Activated CD8-positive, alpha-beta memory T cell treated with anti-CD3 and anti-CD28 coated beads for 48 hours (primary cell): Measurements from ENCODE around the gene FECH.
"Not testable (repeated sequence)": the region's sequence is repeated elsewhere in the genome, so short reads cannot be mapped to it uniquely, and the experiment has no call there.

Source experiments
- DNase-seq, 3 experiments: peaks; one replicate each; pipeline ENCODE4 v3.0.0-alpha.2; 2020; ENCODE audit warnings: low read depth in 2 of 3, low spot score in 2 of 3

FECH gene, protein sequence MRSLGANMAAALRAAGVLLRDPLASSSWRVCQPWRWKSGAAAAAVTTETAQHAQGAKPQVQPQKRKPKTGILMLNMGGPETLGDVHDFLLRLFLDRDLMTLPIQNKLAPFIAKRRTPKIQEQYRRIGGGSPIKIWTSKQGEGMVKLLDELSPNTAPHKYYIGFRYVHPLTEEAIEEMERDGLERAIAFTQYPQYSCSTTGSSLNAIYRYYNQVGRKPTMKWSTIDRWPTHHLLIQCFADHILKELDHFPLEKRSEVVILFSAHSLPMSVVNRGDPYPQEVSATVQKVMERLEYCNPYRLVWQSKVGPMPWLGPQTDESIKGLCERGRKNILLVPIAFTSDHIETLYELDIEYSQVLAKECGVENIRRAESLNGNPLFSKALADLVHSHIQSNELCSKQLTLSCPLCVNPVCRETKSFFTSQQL

DNA sequence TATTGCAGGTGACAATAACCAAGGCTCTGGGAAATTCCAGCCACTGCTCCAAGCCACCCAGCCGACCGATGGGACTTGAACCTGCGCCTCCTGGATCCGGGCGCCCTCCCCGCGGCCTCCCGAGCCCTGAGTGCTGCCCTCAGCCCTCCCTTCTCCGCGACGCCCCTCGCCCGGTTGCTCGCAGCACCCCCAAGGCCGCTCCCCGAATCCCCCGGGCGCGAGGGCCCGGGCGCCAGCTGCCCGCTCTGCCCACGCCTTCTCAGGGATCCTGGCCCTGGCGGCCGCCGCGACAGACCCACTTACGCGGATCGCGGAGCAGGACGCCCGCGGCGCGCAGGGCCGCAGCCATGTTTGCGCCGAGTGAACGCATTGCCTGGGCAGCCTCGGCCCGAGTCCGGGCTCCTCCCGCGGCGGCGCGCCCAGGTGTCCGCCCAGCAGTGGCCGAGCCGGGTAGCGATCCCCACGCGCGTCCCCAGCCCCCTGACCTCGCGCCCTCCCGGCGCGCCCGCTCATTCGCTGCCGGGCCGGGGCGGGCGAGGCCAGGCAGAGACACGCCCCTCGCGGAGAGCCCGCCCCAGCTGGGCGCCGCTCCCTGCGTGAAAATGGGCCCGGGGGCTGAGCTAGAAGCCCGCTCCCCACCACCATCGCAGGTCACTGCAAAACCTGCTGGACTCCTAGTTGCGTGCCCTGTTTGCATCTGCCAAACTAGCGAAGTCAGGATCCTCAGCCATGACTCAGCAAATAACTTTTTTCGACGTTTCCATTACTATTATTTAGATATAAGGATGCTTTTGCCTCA, at the start of gene FECH:
Gene FECH (minus strand): TSS at position 452 of the 799 bp plus-strand sequence. CDS start 82 bp downstream, at position 370.
- DNase-seq, result peak; percentile 27 to 44 (median 42)

- DNase-seq, result no peak
These were observed 48.7 kb upstream of the FECH start for GRCh38 chr18:57635003-57635822.

- no peak for DNase-seq
These were observed 45.2 kb upstream of the FECH start for GRCh38 chr18:57631697-57632096.

GRCh38 chr18:57630754-57631595, 44.5 kb upstream of the FECH start:
- DNase-seq, result no peak

DNA sequence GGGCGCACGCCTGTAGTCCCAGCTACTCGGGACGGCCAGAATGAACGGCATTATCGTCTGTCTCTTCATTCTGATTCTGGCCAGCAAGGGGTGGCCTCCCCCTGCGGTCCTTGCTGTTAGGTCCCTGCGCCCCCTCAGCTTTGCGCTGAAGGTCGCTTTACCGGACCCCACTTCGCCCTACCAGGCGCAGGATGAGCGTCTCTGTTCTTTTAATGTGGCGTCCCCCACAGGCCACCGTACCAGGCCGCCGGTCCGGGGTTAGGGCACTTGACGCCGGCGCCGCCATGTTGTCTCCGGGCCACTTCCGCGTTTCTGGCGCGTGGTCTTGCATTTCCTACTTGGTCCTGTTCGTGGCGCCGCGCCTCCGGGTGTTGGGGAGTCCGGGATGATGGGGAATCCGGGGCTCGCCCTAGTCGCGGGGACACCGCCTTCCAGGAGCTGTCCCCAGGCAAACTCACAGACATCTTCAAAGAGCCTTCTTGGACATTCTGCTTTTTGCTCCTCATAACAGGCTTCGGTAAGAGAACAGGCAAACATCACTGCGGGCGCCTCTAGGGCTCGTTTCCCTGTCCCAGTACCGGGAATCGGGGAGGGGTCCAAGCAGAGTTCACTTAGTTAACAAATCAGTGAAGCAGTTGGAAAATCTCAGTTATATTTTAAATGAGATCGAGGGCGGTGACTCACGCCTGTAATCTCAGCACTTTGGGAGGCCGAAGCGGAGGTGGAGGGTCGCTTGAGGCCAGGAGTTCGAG, 43.7 kb upstream of the FECH start:
- peak; percentile 80 to 91 (median 82) for DNase-seq

GRCh38 chr18:57629422-57629821, 42.9 kb upstream of the FECH start:
- no peak for DNase-seq

DNA sequence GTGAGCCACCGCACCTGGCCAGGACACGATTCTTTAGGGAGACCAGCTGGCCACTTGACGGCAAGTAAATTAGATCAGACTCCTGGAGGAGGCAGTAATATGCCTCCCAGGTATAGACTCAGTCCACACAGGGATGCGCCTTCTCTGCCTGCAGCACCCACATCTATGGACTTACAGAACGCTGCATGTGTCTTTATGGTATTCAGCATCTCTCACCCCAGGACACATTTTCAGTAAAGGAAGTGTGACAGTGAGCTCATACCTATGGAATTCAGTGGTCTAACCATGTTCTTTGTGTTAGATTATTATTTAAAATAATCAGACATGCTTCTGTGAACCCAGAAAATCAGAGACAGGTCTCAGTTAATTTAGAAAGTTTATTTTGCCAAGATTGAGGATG, 41.0 kb upstream of the FECH start:
- DNase-seq, result no peak

GRCh38 chr18:57624988-57625387, 38.5 kb upstream of the FECH start:
- DNase-seq, result no peak

- DNase-seq, result peak in 1 of 3 experiments; percentile 11
These were observed 34.7 kb upstream of the FECH start for GRCh38 chr18:57621246-57621604.

GRCh38 chr18:57619876-57620275, 33.4 kb upstream of the FECH start:
- no peak for DNase-seq

DNA sequence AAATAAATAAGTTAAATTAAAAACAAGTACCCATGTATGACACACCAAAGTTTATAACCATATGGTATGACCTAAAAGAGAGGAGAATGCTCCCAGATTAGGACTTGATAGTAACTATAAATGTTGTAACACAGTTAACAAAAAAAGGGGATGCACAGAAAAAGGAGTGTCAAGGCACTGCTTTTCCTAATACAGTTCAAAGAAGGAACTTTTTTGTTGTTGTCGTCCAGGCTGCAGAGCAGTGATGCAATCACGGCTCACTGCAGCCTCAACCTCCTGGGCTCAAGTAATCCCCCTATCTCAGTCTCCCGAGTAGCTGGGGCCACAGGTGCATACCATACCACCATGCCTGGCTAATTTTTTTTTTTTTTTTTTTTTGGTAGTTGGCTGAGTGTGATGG, 32.4 kb upstream of the FECH start:
- DNase-seq, result no peak

DNA sequence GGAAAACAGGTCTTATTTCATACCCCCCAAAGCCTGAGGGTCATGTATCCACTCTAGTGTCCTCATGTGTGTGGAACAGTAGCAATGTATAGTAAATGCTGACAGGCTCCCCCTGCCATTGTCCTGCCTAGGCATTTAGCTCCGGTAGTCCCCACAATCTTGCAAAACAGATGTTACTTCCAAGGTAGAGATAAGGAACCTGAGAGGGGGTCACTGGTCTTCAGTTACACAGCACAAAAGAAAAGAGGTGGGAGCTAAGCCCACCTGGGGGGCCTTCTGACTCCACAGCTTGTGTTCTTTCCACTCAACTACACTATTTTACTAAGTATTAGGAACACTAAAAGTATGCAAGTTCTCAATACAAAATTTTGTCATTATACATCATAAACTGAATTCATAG, 17.4 kb upstream of the FECH start:
- no peak for DNase-seq

DNA sequence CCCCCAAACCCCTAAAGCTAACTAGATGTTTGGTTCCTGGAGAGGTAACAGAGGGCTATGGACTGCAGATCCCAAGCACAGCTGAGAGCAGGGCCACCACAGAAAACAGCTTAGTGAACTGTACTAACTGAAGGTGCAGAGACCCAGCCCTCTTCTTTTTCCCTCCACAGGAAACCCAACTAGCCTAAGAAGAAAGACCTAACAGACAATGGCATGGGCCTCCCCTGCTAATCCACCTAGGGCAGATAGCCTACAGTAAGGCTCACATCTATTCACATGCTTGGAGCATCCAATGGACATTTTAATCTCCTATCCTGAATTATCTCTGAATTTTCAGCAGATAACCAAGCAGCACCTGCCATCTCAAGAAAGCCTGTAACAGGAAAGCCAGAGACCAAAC, 8.8 kb upstream of the FECH start:
- no peak for DNase-seq

- DNase-seq, result not testable (repeated sequence)
These were observed 6.2 kb upstream of the FECH start for GRCh38 chr18:57592716-57593115.

GRCh38 chr18:57589161-57589560, 2.7 kb upstream of the FECH start:
- DNase-seq, result no peak

DNA sequence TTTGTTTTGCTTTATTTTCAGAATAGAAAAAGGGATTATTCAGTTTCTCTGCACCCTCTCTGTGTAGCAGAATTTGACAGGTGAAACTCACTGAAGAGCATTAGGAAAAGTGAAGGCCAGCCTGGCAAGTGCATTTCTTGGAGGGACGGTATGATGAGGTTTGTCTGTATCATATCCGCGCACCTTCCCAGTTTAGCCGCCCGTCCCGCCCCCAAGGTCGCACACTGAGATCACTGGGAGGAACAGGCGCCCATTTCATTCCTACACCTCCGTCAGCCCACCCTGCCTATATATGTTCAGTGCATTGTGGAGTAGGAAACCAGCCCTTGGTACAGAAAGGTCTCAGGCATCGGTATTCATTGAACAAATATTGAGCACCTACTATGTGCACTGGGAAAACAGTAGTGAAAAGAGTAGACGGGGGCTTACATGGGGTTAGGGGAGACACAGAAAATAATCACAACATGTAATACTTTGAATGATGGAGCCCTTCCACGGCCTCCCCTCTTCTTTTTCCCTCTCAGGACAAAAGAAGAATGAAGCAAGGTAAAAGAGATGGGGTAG, 678 bp upstream of the FECH start:
- no peak for DNase-seq

- no peak for DNase-seq
These were observed 649 bp downstream of the FECH start for GRCh38 chr18:57585855-57586250.

DNA sequence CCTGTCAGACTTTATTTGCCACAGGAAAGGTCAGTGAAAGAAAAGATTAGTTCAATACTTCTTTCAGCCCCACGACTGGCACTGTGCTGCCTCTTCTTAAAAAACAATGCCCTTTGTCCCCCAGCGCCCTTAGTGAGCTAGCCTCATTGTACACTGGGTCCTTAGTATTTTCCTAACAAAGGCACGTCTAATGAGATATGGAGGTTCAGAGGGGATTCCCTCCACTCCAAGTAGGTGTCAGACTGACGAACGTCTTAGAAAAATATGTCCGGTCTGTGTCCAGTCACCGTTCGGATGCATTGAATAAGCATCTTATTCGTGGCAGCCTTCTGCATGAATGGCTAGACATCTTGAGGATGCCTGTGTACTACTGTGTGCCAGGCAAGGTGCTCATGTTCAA, 1.1 kb downstream of the FECH start:
- no peak for DNase-seq

- DNase-seq, result no peak
These were observed 2.1 kb downstream of the FECH start for GRCh38 chr18:57584444-57584843.
